GM19025 (cell line): ENCODE results near the gene RNF225.
"Not testable (repeated sequence)": the region's sequence is repeated elsewhere in the genome, so short reads cannot be mapped to it uniquely, and the experiment has no call there.

Source experiments
- ATAC-seq: cut with Tn5 transposase; IDR thresholded peaks from one replicate; pipeline ENCODE4 v1.9.1; 2021; ENCODE audit warnings: mild to moderate bottlenecking, low read depth, moderate library complexity; ENCODE audit not compliant: unreplicated experiment

RNF225 gene

GRCh38 chr19:58361900-58362271 lies 33.6 kb upstream of the RNF225 start:
- peak; percentile 9 for ATAC-seq

GRCh38 chr19:58362272-58362994 lies 33.0 kb upstream of the RNF225 start, which contains the start of gene ZNF497:
Gene ZNF497, minus strand, starts transcription at chr19:58362751. Its CDS starts 5,116 bp downstream, at chr19:58357635.
- peak; percentile 84 for ATAC-seq

GRCh38 chr19:58364146-58364545 lies 31.3 kb upstream of the RNF225 start:
- ATAC-seq, result no peak

- no peak for ATAC-seq
These were observed 28.6 kb upstream of the RNF225 start for GRCh38 chr19:58366585-58367430.

GRCh38 chr19:58367698-58368454 lies 27.6 kb upstream of the RNF225 start:
- ATAC-seq, result no peak

- ATAC-seq, result no peak
These were observed 26.7 kb upstream of the RNF225 start for GRCh38 chr19:58368561-58369360.

- no peak for ATAC-seq
These were observed 22.9 kb upstream of the RNF225 start for GRCh38 chr19:58372311-58373133.

GRCh38 chr19:58374200-58374599 lies 21.3 kb upstream of the RNF225 start:
- no peak for ATAC-seq

GRCh38 chr19:58376724-58377123 lies 18.7 kb upstream of the RNF225 start:
- ATAC-seq, result not testable (repeated sequence)

- no peak for ATAC-seq
These were observed 16.2 kb upstream of the RNF225 start for GRCh38 chr19:58379246-58379645.

GRCh38 chr19:58380037-58380661 lies 15.3 kb upstream of the RNF225 start:
- ATAC-seq, result no peak

- ATAC-seq, result peak; percentile 76
These were observed 14.6 kb upstream of the RNF225 start, which contains the start of gene ZNF837 for GRCh38 chr19:58380662-58381459. Gene ZNF837, minus strand, starts transcription at chr19:58381030. Its CDS starts 11,698 bp downstream, at chr19:58369332.

GRCh38 chr19:58381460-58382212 lies 13.8 kb upstream of the RNF225 start:
- ATAC-seq, result no peak

- ATAC-seq, result no peak
These were observed 12.4 kb upstream of the RNF225 start for GRCh38 chr19:58382997-58383603.

- no peak for ATAC-seq
These were observed 10.1 kb upstream of the RNF225 start for GRCh38 chr19:58385313-58385890.

- ATAC-seq, result no peak
These were observed 9.4 kb upstream of the RNF225 start for GRCh38 chr19:58385891-58386575.
